Kidney (tissue), 14 donors: Measurements from ENCODE around the gene CCNH. TPM values are rescaled to one million over a fixed set of nuclear protein-coding genes. Genes with fewer than 3 reads are reported as not detected.

Experiments
- DNase-seq, 5 donors: peaks; one replicate each; pipeline ENCODE4 v3.0.0-alpha.2; 2013 to 2020
- FAIRE-seq: peaks from 2 replicates; lab custom pipeline; 2012; peaks lifted over from hg19 to GRCh38; lab: Jason Lieb, UNC
- H3K27ac ChIP-seq, 2 donors: one replicate each; pipeline ENCODE4 v1.7.0; 2013; ENCODE audit warnings: low read depth in 2 of 2, low read length in 2 of 2, inconsistent platforms in 1 of 2
- H3K27me3 ChIP-seq: one replicate; pipeline ENCODE4 v1.7.1; 2013; ENCODE audit warnings: low read length, inconsistent platforms; ENCODE audit not compliant: control insufficient read depth, insufficient read depth
- H3K36me3 ChIP-seq, 3 donors: one replicate each; pipeline versions ENCODE4 v1.7.0 to v1.7.1; 2013; ENCODE audit warnings: low read length in 3 of 3, control low read depth in 1 of 3, inconsistent platforms in 1 of 3; ENCODE audit not compliant: insufficient read depth in 3 of 3, control insufficient read depth in 2 of 3
- H3K4me1 ChIP-seq, 3 donors: one replicate each; pipeline versions ENCODE4 v1.7.0 to v1.7.1; 2013; ENCODE audit warnings: low read length in 3 of 3, inconsistent platforms in 1 of 3, low read depth in 1 of 3; ENCODE audit not compliant: control insufficient read depth in 2 of 3, insufficient read depth in 2 of 3
- H3K4me3 ChIP-seq, 3 donors: one replicate each; pipeline versions ENCODE4 v1.7.0 to v1.8.1; 2013; ENCODE audit warnings: low read length in 3 of 3, control low read depth in 1 of 3, inconsistent platforms in 1 of 3
- H3K9ac ChIP-seq, 3 donors: one replicate each; pipeline versions ENCODE4 v1.7.0 to v1.7.1; 2013; ENCODE audit warnings: low read length in 3 of 3, control low read depth in 1 of 3, inconsistent platforms in 1 of 3
- H3K9me3 ChIP-seq, 3 donors: one replicate each; pipeline versions ENCODE4 v1.7.0 to v1.7.1; 2013; ENCODE audit warnings: low read length in 3 of 3, control low read depth in 1 of 3, inconsistent platforms in 1 of 3; ENCODE audit not compliant: control insufficient read depth in 2 of 3, insufficient read depth in 1 of 3
- intact Hi-C: fragments of 100-400 bp; cut with DNase I; formaldehyde crosslinking; loops from one replicate; pipeline ENCODE4 v1.11.1; 2022
- polyA plus RNA-seq: library from polyadenylated mRNA; stranded (reverse); fragments of 350-450 nt; fragmentation: Illumina TruSeq; extraction: RNeasy Lipid Tissue Mini Kit (QIAGEN cat#74804); gene quantifications from one replicate; pipeline ENCODE4 v1.2.3, GENCODE V29; 2014; ENCODE audit warnings: low read depth, low replicate concordance; ENCODE audit not compliant: insufficient read depth
- total RNA-seq: library from RNA; stranded (reverse); fragmentation: NEBNext Ultra II Directional; extraction: Animal tissue kit (Norgen Biotek cat#: 25700); gene quantifications from one replicate; pipeline ENCODE4 v1.2.1, GENCODE V29; 2021
- TF ChIP-seq, protein P1 (sequence below): IDR thresholded peaks from 3 replicates; pipeline ENCODE4 v1.5.1; 2012; ENCODE audit warnings: mild to moderate bottlenecking, moderate library complexity, borderline replicate concordance; ENCODE audit not compliant: insufficient read depth; ENCODE audit errors: extremely low read depth
- donor health status: control.
- donor health status: control.
- donor health status: control.
- donor health status: control.
- donor health status: control.
- donor health status: DM: yes; HTN: yes; CAD: no.
- donor health status: Normal renal cell carcinoma (clear cell type).

CCNH gene
- total and polyA plus RNA-seq, 2 donors from 2014 or later, result 49.7 to 52.6 TPM

DNA sequence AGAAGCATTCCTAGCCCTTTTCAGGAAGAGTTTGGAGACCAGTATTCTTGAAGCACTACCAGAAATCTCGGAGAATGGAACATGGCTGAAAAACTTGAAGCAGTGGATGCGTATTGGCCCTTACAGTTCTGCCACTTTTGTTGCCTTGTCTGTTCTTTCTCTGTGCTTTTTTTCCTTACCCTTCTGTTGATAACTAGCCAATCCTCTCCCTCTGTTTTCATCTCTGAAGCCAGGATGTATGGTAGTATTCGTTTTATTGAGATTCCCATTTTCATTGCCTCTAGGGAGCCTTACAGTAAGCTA lies 564 bp upstream of the CCNH start:
- H3K36me3 ChIP-seq, result peaks cover 0 to 18% (median 8%) of the 10 kb centered on the region in 3 donors
- no peak for FAIRE-seq
- peak overlapping the region; percentile 95 to 96 for H3K27ac ChIP-seq
- intact Hi-C loops, result no loop called here
- peak overlapping the region; percentile 43 to 91 (median 89) for H3K9ac ChIP-seq
- no peaks in the 10 kb centered on the region for H3K9me3 ChIP-seq
- H3K27me3 ChIP-seq, result no peaks in the 10 kb centered on the region
- peaks cover 0 to 5% (median 0%) of the 10 kb centered on the region in 3 donors for H3K4me1 ChIP-seq
- peak overlapping the region; percentile 85 to 100 (median 99) for H3K4me3 ChIP-seq
- TF ChIP-seq, protein P1, sequence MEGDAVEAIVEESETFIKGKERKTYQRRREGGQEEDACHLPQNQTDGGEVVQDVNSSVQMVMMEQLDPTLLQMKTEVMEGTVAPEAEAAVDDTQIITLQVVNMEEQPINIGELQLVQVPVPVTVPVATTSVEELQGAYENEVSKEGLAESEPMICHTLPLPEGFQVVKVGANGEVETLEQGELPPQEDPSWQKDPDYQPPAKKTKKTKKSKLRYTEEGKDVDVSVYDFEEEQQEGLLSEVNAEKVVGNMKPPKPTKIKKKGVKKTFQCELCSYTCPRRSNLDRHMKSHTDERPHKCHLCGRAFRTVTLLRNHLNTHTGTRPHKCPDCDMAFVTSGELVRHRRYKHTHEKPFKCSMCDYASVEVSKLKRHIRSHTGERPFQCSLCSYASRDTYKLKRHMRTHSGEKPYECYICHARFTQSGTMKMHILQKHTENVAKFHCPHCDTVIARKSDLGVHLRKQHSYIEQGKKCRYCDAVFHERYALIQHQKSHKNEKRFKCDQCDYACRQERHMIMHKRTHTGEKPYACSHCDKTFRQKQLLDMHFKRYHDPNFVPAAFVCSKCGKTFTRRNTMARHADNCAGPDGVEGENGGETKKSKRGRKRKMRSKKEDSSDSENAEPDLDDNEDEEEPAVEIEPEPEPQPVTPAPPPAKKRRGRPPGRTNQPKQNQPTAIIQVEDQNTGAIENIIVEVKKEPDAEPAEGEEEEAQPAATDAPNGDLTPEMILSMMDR, result no peak
- peak in 2 of 5 donors; percentile 33 to 36 for DNase-seq

DNA sequence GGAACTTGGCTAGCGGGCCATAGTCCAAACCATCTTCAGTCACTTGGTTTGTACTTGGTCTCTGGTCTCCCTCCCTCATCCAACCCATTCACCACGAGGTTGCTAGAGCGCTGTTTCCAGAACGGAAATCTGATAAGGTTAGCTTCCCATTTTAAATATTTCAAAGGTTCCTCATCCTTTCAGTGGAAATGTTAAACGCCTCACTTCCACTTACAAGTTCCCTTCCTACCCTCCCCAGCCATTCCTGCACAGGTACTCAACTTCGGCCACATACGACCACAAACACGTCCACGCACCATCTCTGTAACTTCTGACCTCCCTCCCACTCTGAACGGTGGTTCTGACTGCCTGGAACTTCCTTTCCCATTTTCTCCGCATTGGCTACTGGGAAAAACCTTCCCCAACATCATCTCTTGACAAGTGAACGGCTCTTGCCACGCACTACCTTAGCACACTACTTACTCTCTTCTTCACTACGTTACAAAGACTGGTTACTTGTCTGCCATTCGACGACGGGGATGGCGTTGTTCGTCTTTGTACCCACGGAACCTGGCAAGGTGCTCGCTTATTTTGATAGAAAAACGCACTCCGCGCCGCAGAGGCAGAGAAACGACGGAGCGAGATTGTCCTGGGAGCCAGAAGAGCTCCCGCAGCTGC lies 629 bp downstream of the CCNH start:
- H3K27me3 ChIP-seq, result no peaks in the 10 kb centered on the region
- peaks cover 0 to 5% (median 0%) of the 10 kb centered on the region in 3 donors for H3K4me1 ChIP-seq
- FAIRE-seq, result no peak
- peaks cover 0 to 29% (median 10%) of the 10 kb centered on the region in 3 donors for H3K36me3 ChIP-seq
- TF ChIP-seq, protein P1, result no peak
- peak overlapping the region; percentile 95 to 96 for H3K27ac ChIP-seq
- no peaks in the 10 kb centered on the region for H3K9me3 ChIP-seq
- intact Hi-C loops, result no loop called here
- H3K4me3 ChIP-seq, result peak overlapping the region; percentile 99 to 100 (median 100)
- peak in 4 of 5 donors; percentile 20 to 67 (median 56) for DNase-seq
- H3K9ac ChIP-seq, result peak overlapping the region; percentile 88 to 99 (median 98)

DNA sequence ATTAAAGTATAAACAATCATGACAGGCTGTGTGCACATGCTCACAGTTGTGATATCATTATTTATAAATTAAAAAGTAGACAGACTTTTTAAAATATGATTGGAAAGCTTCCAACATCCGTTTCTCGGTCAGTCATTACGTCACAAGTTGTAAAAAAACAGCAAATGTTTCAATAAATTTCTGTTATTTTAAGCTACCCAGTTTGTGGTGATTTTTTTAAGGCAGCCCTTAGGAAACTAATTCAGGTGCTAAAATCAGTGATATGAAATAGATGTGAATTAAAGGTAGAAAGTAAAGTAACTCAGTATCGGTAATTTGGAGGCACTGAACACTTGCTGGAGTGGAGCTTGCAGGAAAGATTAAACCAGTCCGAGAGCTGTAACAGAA lies 1.2 kb downstream of the CCNH start:
- Histone ChIP-seq H3K27me3 (no peaks in the 10 kb centered on the region), H3K9ac (peak overlapping the region; percentile 88 to 99 (median 98)), H3K9me3 (no peaks in the 10 kb centered on the region), H3K4me3 (peak overlapping the region; percentile 99 to 100 (median 100)), H3K27ac (peak overlapping the region; percentile 95 to 96), H3K4me1 (peaks cover 0 to 5% (median 0%) of the 10 kb centered on the region in 3 donors), H3K36me3 (peaks cover 0 to 34% (median 16%) of the 10 kb centered on the region in 3 donors)
- FAIRE-seq, result no peak
- intact Hi-C loops, result no loop called here
- TF ChIP-seq, protein P1, result no peak
- no peak for DNase-seq
